ENCODE measurements around the gene SLC26A8.
"Not testable (repeated sequence)": the region's sequence is repeated elsewhere in the genome, so short reads cannot be mapped to it uniquely, and the experiment has no call there.

- TF ChIP-seq CTCF (IDR thresholded peaks at IDR 0.05; ENCODE audit: insufficient read depth, low read depth, low read length); EZH2 (IDR thresholded peaks at IDR 0.05; ENCODE audit: insufficient read depth, low read length): not testable (repeated sequence)
Measured at GRCh38 chr6:36033144-36033543, 8.7 kb upstream of the SLC26A8 start.
